Body of pancreas (tissue), 4 donors: ENCODE data around the gene XRCC4. TPM values are rescaled to one million over a fixed set of nuclear protein-coding genes. Genes with fewer than 3 reads are reported as not detected.

Experiments
- ATAC-seq: fragments of 150-250 bp; one replicate; pipeline ENCODE4 v1.9.1; 2016
- DNase-seq, 4 donors: peaks; one replicate each; pipeline ENCODE4 v3.0.0-alpha.2; 2019
- H3K27ac ChIP-seq, 4 donors: fragments of 200-600 bp; sonication (generic); 1 replicate in 3 of 4; 2 replicates in 1 of 4; pipeline versions ENCODE4 v1.5.1 to v1.6.1; 2016 to 2019; ENCODE audit warnings: mild to moderate bottlenecking in 1 of 4, mixed read lengths in 1 of 4, moderate library complexity in 1 of 4
- H3K27me3 ChIP-seq, 2 donors: fragments of 200-600 bp; sonication (generic); one replicate each; pipeline ENCODE4 v1.6.0; 2016; ENCODE audit warnings: mild to moderate bottlenecking in 1 of 2
- H3K36me3 ChIP-seq, 2 donors: fragments of 200-600 bp; sonication (generic); replicated peaks in 1 of 2; 2 replicates each; pipeline ENCODE4 v1.5.1; 2016; ENCODE audit warnings: low read depth in 2 of 2; ENCODE audit not compliant: insufficient read depth in 1 of 2
- H3K4me1 ChIP-seq: fragments of 200-600 bp; sonication (generic); one replicate; pipeline ENCODE4 v1.6.0; 2016
- H3K4me3 ChIP-seq, 2 donors: fragments of 200-600 bp; sonication (generic); 1 replicate in 1 of 2; 2 replicates in 1 of 2; pipeline ENCODE4 v1.5.1; 2016 to 2019
- H3K9me3 ChIP-seq, 3 donors: fragments of 200-600 bp; sonication (generic); 1 replicate in 2 of 3; 2 replicates in 1 of 3; pipeline ENCODE4 v1.5.1; 2016
- CTCF ChIP-seq, 7 experiments: fragments of 450-650 bp in 4 of 7; fragments of 200-600 bp in 3 of 7; sonication (generic) in 3 of 7; IDR thresholded peaks; one replicate each; pipeline ENCODE4 v1.5.1; 2016 to 2019; ENCODE audit warnings: antibody characterized with exemption in 7 of 7
- POLR2A ChIP-seq, 3 donors: fragments of 450-650 bp; IDR thresholded peaks; one replicate each; pipeline ENCODE4 v1.6.1; 2016; ENCODE audit warnings: antibody characterized with exemption in 3 of 3, mild to moderate bottlenecking in 2 of 3
- WGBS, 2 donors: methylation state at CpG; one replicate each; pipeline ENCODE4 v1.1.5; 2017; 5-methylcytosine and 5-hydroxymethylcytosine counted together
- intact Hi-C: fragments of 100-400 bp; cut with DNase I; formaldehyde crosslinking; loops from one replicate; pipeline ENCODE4 v1.15.1; 2023
- total RNA-seq, 2 donors: library from RNA; depleted of rRNA; stranded (reverse); fragments of >200 nt; gene quantifications; one replicate each; pipeline ENCODE4 v1.1.0, GENCODE V29; 2016

Gene XRCC4
- total RNA-seq: 1 to 10 TPM in 1 of 2 donors, under 1 TPM in 1; 0.99 to 4.4 TPM

- no peaks in the 10 kb centered on the region for H3K9me3 ChIP-seq
- no peaks in the 10 kb centered on the region for H3K36me3 ChIP-seq
- TF ChIP-seq CTCF (IDR thresholded peaks at IDR 0.05) (no peak), POLR2A (IDR thresholded peaks at IDR 0.05) (peak; percentile 81 to 97 (median 97))
- H3K27me3 ChIP-seq: no peaks in the 10 kb centered on the region
- H3K4me1 ChIP-seq: peaks cover 40% of the 10 kb centered on the region
- 0% methylated on average over 38 to 44 of the region's 44 CpGs for WGBS, 2 donors
- intact Hi-C loops: no loop called here
- H3K27ac ChIP-seq: peak within 1 kb of the TSS; percentile 54 to 92 (median 75)
- peak within 1 kb of the TSS; percentile 50 to 72 for H3K4me3 ChIP-seq
- DNase-seq (peak; percentile 96 to 99 (median 96)), ATAC-seq (peak; percentile 100)
Observed at GRCh38 chr5:83076742-83077661, at the start of gene XRCC4, which contains the start of gene TMEM167A. TSS of gene XRCC4 (plus strand) at chr5:83077547. CDS start at chr5:83104920, 27,373 bp downstream. TSS of gene TMEM167A (minus strand) at chr5:83077394. CDS start at chr5:83077323, 71 bp downstream.

GRCh38 chr5:83029912-83030311 is 47.4 kb upstream of the XRCC4 start:
- TF ChIP-seq CTCF (IDR thresholded peaks at IDR 0.05) (no peak), POLR2A (IDR thresholded peaks at IDR 0.05) (no peak)
- Histone ChIP-seq H3K4me3 (no peak overlapping the region), H3K4me1 (no peaks in the 10 kb centered on the region), H3K27ac (no peak overlapping the region), H3K27me3 (no peaks in the 10 kb centered on the region), H3K36me3 (no peaks in the 10 kb centered on the region), H3K9me3 (no peaks in the 10 kb centered on the region)
- no peak for DNase-seq
- intact Hi-C loops: no loop called here
- WGBS, 2 donors: 89 to 91% methylated on average over 2 of the region's 2 CpGs
- no peak for ATAC-seq

GRCh38 chr5:83031381-83031780 is 46.0 kb upstream of the XRCC4 start:
- Histone ChIP-seq H3K27ac (no peak overlapping the region), H3K4me1 (no peaks in the 10 kb centered on the region), H3K9me3 (no peaks in the 10 kb centered on the region), H3K27me3 (no peaks in the 10 kb centered on the region), H3K4me3 (no peak overlapping the region), H3K36me3 (no peaks in the 10 kb centered on the region)
- no peak for ATAC-seq
- intact Hi-C loops: no loop called here
- 94 to 100% methylated on average over 1 of the region's 1 CpG for WGBS, 2 donors
- no peak for DNase-seq
- TF ChIP-seq POLR2A (IDR thresholded peaks at IDR 0.05) (no peak), CTCF (IDR thresholded peaks at IDR 0.05) (no peak)

- DNase-seq: no peak
- no peaks in the 10 kb centered on the region for H3K36me3 ChIP-seq
- no peaks in the 10 kb centered on the region for H3K27me3 ChIP-seq
- no peaks in the 10 kb centered on the region for H3K4me1 ChIP-seq
- no peaks in the 10 kb centered on the region for H3K9me3 ChIP-seq
- ATAC-seq: no peak
- TF ChIP-seq POLR2A (IDR thresholded peaks at IDR 0.05): no peak
- no peak for TF ChIP-seq CTCF (IDR thresholded peaks at IDR 0.05)
- intact Hi-C loops: no loop called here
- H3K27ac ChIP-seq: no peak overlapping the region
- 67 to 72% methylated on average over 3 of the region's 3 CpGs for WGBS, 2 donors
- H3K4me3 ChIP-seq: no peak overlapping the region
Observed at GRCh38 chr5:83034036-83034435, 43.3 kb upstream of the XRCC4 start.
